HG02970 (cell line): Measurements from ENCODE around the gene TRPM4.
"Not testable (repeated sequence)": the region's sequence is repeated elsewhere in the genome, so short reads cannot be mapped to it uniquely, and the experiment has no call there.

Source experiments
- ATAC-seq: cut with Tn5 transposase; IDR thresholded peaks from one replicate; pipeline ENCODE4 v1.9.1; 2021; ENCODE audit warnings: mild to moderate bottlenecking, moderate library complexity, moderate number of reproducible peaks; ENCODE audit not compliant: unreplicated experiment, low FRiP score

Gene TRPM4

DNA sequence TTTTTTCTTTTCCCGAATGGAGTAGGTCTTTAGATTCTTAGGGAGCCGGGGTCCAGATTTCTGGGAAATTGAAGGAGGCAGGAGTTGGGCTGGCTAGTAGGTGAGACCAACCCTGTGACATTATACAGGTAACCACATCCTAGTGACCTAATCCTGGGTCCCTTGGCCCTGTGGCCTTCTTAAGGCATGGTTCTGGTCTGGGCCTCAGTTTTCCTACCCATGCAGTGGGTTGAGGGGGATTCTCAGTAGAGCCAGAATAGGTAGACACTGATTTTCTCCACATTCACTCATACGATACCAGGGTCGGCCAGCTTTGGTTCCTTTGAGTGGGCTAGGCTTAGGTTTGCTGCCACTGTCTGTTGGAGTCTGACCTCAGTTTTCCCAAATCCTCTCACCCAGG, 31.0 kb upstream of the TRPM4 start:
- no peak for ATAC-seq

DNA sequence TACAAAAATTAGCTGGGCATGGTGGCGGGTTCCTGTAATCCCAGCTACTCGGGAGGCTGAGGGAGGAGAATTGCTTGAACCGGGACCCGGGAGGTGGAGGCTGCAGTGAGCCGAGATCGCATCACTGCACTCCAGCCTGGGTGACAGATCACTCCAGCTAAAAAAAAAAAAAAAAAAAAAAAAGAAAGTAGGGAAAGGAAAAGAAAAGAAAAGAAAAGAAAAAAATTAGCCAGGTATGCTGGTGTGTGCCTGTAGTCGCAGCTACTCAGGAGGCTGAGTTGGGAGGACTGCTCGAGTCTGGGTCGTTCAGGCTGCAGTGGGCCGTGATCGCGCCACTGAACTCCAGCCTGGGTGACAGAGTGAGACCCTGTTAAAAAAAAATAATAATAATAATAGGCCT, 30.4 kb upstream of the TRPM4 start:
- ATAC-seq = not testable (repeated sequence)

GRCh38 chr19:49127674-49128544, 29.7 kb upstream of the TRPM4 start:
- peak; percentile 78 for ATAC-seq

- ATAC-seq = no peak
Measured at GRCh38 chr19:49128545-49129237, 28.9 kb upstream of the TRPM4 start.

- no peak for ATAC-seq
Measured at GRCh38 chr19:49129238-49129583, 28.4 kb upstream of the TRPM4 start.

DNA sequence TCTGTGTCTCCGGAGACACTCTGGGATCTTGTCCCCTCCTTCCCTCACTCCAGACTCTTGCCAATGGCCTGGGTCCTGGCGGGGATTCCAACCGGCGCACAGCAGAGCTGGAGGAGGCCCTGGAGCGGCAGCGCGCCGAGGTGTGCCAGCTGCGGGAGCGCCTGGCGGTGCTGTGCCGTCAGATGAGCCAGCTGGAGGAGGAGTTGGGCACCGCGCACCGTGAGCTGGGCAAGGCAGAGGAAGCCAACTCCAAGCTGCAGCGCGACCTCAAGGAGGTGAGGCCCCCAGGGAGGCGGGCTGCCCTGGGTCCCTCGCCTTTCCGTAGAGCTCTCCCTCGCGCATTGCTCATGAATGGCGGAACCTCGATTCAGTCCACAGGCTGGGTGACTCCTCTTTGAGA, 27.3 kb upstream of the TRPM4 start:
- no peak for ATAC-seq

GRCh38 chr19:49132974-49133609, 24.5 kb upstream of the TRPM4 start:
- ATAC-seq = no peak

- no peak for ATAC-seq
Measured at GRCh38 chr19:49133621-49134454, 23.8 kb upstream of the TRPM4 start.

DNA sequence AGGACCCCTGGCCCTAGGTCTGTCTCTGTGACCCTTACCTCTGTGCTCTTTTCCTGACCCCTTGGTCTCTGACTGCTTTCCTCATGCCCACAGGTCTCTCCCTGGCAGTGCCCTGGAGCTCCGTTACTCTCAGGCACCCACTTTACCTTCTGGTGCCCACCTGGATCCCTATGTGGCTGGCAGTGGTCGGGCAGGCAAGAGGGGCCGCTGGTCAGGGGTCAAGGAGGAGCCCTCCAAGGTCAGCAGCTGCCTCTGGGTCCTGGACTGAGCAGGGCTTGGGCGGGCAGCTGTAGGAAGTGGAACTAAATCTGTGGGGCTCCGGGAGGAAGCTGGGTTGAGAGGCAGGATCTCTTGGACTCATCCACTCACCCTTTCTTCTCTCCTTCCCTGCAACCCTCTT, 21.9 kb upstream of the TRPM4 start:
- no peak for ATAC-seq

- no peak for ATAC-seq
Measured at GRCh38 chr19:49136771-49137171, 20.8 kb upstream of the TRPM4 start.

- ATAC-seq = no peak
Measured at GRCh38 chr19:49140951-49141350, 16.6 kb upstream of the TRPM4 start.

- no peak for ATAC-seq
Measured at GRCh38 chr19:49141352-49141751, 16.2 kb upstream of the TRPM4 start.

DNA sequence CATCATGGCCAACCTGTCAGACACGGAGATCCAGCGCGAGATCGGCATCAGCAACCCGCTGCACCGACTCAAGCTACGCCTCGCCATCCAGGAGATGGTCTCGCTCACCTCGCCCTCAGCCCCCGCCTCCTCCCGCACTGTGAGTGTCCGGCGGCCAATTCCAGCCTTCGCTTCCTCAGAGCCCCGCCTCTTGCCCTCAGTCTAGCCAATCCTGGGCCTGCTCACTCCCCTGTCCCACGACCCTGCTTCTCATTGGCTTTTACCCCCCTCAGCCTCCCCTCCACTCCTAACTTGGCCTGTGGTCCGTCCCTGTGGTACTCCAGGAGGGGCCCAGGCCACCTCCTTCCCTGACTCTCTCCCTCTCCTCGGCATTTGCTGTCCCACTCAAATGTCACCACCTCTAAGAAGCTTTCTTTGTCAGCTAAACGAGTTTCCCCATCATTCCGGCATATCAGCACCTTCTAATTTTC, 14.7 kb upstream of the TRPM4 start:
- no peak for ATAC-seq

GRCh38 chr19:49145573-49146407, 11.8 kb upstream of the TRPM4 start:
- ATAC-seq = no peak

GRCh38 chr19:49146408-49146770, 11.2 kb upstream of the TRPM4 start:
- not testable (repeated sequence) for ATAC-seq

DNA sequence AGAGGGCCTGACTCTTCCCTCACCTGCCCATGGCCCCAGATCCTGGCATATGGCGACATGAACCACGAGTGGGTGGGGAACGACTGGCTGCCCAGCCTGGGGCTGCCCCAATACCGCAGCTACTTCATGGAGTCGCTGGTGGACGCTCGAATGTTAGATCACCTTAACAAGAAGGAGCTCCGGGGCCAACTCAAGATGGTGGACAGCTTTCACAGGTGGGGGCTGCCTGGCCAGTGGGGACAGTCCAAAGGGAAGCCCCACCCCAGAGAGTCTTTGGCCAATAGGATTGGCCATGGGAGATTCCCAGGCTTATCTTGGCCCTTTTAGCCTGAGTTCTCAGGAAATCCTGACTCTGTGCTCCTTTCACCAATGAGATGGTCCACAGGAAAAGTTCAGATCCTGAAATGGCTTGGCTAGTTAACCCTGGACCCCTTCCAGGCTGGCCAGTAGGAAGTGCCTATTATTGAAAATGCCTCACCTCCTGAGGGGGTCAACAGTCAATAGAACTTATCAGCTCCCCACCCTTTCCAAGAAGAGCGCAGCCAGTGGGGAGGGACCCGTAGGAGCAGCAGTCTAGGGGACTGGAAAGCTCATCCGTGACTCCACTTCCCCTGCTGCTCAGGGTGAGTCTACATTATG, 9.4 kb upstream of the TRPM4 start:
- no peak for ATAC-seq

GRCh38 chr19:49148784-49149651, 8.6 kb upstream of the TRPM4 start:
- ATAC-seq = no peak

DNA sequence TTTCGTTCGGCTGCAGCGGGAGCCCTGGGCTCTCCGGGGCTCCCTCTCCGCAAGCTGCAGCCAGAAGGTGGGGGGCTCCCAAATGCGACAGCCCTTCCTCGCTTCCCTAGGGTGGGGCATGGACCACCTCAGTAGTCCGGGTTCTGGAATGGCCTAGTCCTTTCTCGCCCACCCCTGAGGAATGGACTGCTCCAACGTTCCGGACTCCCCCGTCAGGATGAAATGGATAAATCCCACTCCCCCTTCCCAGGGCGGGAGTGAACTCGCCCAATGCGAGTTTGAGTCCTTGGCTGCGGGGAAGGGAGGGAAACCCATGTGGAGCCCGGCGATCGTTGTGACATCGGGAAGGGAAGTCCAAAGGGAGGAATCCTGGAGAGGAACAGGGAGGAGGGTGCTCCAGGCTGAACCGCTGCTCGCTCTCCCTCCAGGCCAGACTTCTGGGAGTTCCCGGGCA, 7.9 kb upstream of the TRPM4 start:
- ATAC-seq = no peak
